ENCODE results near the gene ARHGEF7.

The ARHGEF7 gene

GRCh38 chr13:111119966-111120365 lies 4.9 kb downstream of the ARHGEF7 start:
- DNase-seq (ENCODE audit: low spot score), result no peak
- TF ChIP-seq CTCF (IDR thresholded peaks at IDR 0.05; ENCODE audit: extremely low read depth, missing control alignments), result no peak

- no peak for TF ChIP-seq CTCF (IDR thresholded peaks at IDR 0.05; ENCODE audit: extremely low read depth, missing control alignments)
- DNase-seq (ENCODE audit: low spot score), result no peak
Observed at GRCh38 chr13:111120422-111120821, 5.3 kb downstream of the ARHGEF7 start.

GRCh38 chr13:111120913-111121312 lies 5.8 kb downstream of the ARHGEF7 start:
- DNase-seq (ENCODE audit: low spot score), result no peak
- TF ChIP-seq CTCF (IDR thresholded peaks at IDR 0.05; ENCODE audit: extremely low read depth, missing control alignments), result no peak

- TF ChIP-seq CTCF (IDR thresholded peaks at IDR 0.05; ENCODE audit: extremely low read depth, missing control alignments), result no peak
- DNase-seq (ENCODE audit: low spot score), result no peak
Observed at GRCh38 chr13:111121506-111121905, 6.4 kb downstream of the ARHGEF7 start.

GRCh38 chr13:111122056-111122455 lies 6.9 kb downstream of the ARHGEF7 start:
- DNase-seq (ENCODE audit: low spot score), result no peak

GRCh38 chr13:111122631-111123030 lies 7.5 kb downstream of the ARHGEF7 start:
- DNase-seq (ENCODE audit: low spot score), result no peak

More at GRCh38 chr13:111122056-111122455, 6.9 kb downstream of the ARHGEF7 start:
- TF ChIP-seq CTCF (IDR thresholded peaks at IDR 0.05; ENCODE audit: extremely low read depth, missing control alignments), result no peak

GRCh38 chr13:111123221-111123620 lies 8.1 kb downstream of the ARHGEF7 start:
- TF ChIP-seq CTCF (IDR thresholded peaks at IDR 0.05; ENCODE audit: extremely low read depth, missing control alignments), result no peak
- no peak for DNase-seq (ENCODE audit: low spot score)

More at GRCh38 chr13:111122631-111123030, 7.5 kb downstream of the ARHGEF7 start:
- TF ChIP-seq CTCF (IDR thresholded peaks at IDR 0.05; ENCODE audit: extremely low read depth, missing control alignments), result no peak
